H9 (cell line): ENCODE results near the gene ANXA2. TPM values are rescaled to one million over a fixed set of nuclear protein-coding genes. Genes with fewer than 3 reads are reported as not detected.

Experiments used
- DNase-seq: peaks from one replicate; pipeline ENCODE4 v3.0.0-alpha.2; 2017
- H2AFZ ChIP-seq: one replicate; pipeline ENCODE4 v1.6.1; 2013; ENCODE audit warnings: mild to moderate bottlenecking, low read length, control low read depth, moderate library complexity
- H2AK5ac ChIP-seq: 2 replicates; pipeline ENCODE4 v1.6.1; 2013; ENCODE audit warnings: low read length, control low read depth, mixed read lengths; ENCODE audit not compliant: insufficient read length
- H2BK120ac ChIP-seq: one replicate; pipeline ENCODE4 v1.6.1; 2013; ENCODE audit warnings: low read depth, mild to moderate bottlenecking, low read length, control low read depth, inconsistent platforms; ENCODE audit not compliant: poor library complexity, severe bottlenecking
- H2BK12ac ChIP-seq: 2 replicates; pipeline ENCODE4 v1.6.1; 2013; ENCODE audit warnings: low read length, control low read depth, mixed read lengths, low read depth; ENCODE audit not compliant: insufficient read length
- H2BK15ac ChIP-seq: 2 replicates; pipeline ENCODE4 v1.6.1; 2013; ENCODE audit warnings: low read depth, low read length, control low read depth
- H2BK20ac ChIP-seq: one replicate; pipeline ENCODE4 v1.6.1; 2013; ENCODE audit warnings: low read depth, mild to moderate bottlenecking, low read length, control low read depth, inconsistent platforms; ENCODE audit not compliant: poor library complexity, severe bottlenecking
- H2BK5ac ChIP-seq: 2 replicates; pipeline ENCODE4 v1.6.1; 2013; ENCODE audit warnings: low read length, control low read depth, mixed read lengths; ENCODE audit not compliant: insufficient read length
- H3K14ac ChIP-seq: 2 replicates; pipeline ENCODE4 v1.6.1; 2013; ENCODE audit warnings: low read length, control low read depth; ENCODE audit not compliant: insufficient read depth
- H3K18ac ChIP-seq: 2 replicates; pipeline ENCODE4 v1.6.1; 2013; ENCODE audit warnings: low read depth, mild to moderate bottlenecking, mixed read lengths, low read length, control low read depth; ENCODE audit not compliant: insufficient read length
- H3K23ac ChIP-seq: 2 replicates; pipeline ENCODE4 v1.6.1; 2013; ENCODE audit warnings: low read length, control low read depth, mixed read lengths, low read depth; ENCODE audit not compliant: insufficient read length
- H3K23me2 ChIP-seq: 2 replicates; pipeline ENCODE4 v1.6.1; 2013; ENCODE audit warnings: low read depth, mild to moderate bottlenecking, mixed read lengths, low read length, control low read depth; ENCODE audit not compliant: insufficient read length, poor library complexity, severe bottlenecking
- H3K27ac ChIP-seq: 2 replicates; pipeline ENCODE4 v1.5.1; 2013; ENCODE audit warnings: low read length, control low read depth, mixed read lengths, low read depth; ENCODE audit not compliant: insufficient read length
- H3K27me3 ChIP-seq: 2 replicates; pipeline ENCODE4 v1.6.1; 2013; ENCODE audit warnings: low read length, control low read depth, inconsistent platforms; ENCODE audit not compliant: insufficient read depth
- H3K4ac ChIP-seq: 2 replicates; pipeline ENCODE4 v1.6.1; 2013; ENCODE audit warnings: low read depth, mild to moderate bottlenecking, control low read depth, inconsistent platforms, low read length, moderate library complexity
- H3K4me1 ChIP-seq: 2 replicates; pipeline ENCODE4 v1.6.1; 2013; ENCODE audit warnings: low read length, control low read depth, inconsistent platforms; ENCODE audit not compliant: insufficient read depth
- H3K4me2 ChIP-seq: 2 replicates; pipeline ENCODE4 v1.6.1; 2013; ENCODE audit warnings: low read length, control low read depth, mixed read lengths; ENCODE audit not compliant: insufficient read length, insufficient read depth
- H3K56ac ChIP-seq: 2 replicates; pipeline ENCODE4 v1.6.1; 2013; ENCODE audit warnings: low read depth, mild to moderate bottlenecking, mixed read lengths, low read length, control low read depth; ENCODE audit not compliant: insufficient read length
- H3K79me1 ChIP-seq: 2 replicates; pipeline ENCODE4 v1.6.1; 2013; ENCODE audit warnings: low read depth, mild to moderate bottlenecking, moderate library complexity, low read length, control low read depth, inconsistent platforms; ENCODE audit not compliant: insufficient read depth, poor library complexity, severe bottlenecking
- H3K79me2 ChIP-seq: 2 replicates; pipeline ENCODE4 v1.6.1; 2013; ENCODE audit warnings: low read length, control low read depth, inconsistent platforms; ENCODE audit not compliant: insufficient read depth
- H3K9ac ChIP-seq: 2 replicates; pipeline ENCODE4 v1.6.1; 2013; ENCODE audit warnings: low read length, control low read depth, mixed read lengths; ENCODE audit not compliant: insufficient read length; ENCODE audit errors: extremely low read depth
- H3K9me3 ChIP-seq: one replicate; pipeline ENCODE4 v1.6.1; 2013; ENCODE audit warnings: low read depth, low read length, inconsistent platforms; ENCODE audit not compliant: control insufficient read depth
- H3T11ph ChIP-seq: one replicate; pipeline ENCODE4 v1.6.1; 2013; ENCODE audit warnings: mild to moderate bottlenecking, low read length, control low read depth, inconsistent platforms
- H4K20me1 ChIP-seq: one replicate; pipeline ENCODE4 v1.6.1; 2013; ENCODE audit not compliant: control insufficient read depth, insufficient read length, insufficient read depth
- H4K5ac ChIP-seq: 2 replicates; pipeline ENCODE4 v1.6.1; 2013; ENCODE audit warnings: low read depth, mild to moderate bottlenecking, mixed read lengths, low read length, control low read depth; ENCODE audit not compliant: insufficient read length
- H4K8ac ChIP-seq: replicated peaks from 2 replicates; pipeline ENCODE4 v1.6.1; 2013; ENCODE audit warnings: low read length, control low read depth, mixed read lengths, low read depth; ENCODE audit not compliant: insufficient read length
- H4K91ac ChIP-seq: 2 replicates; pipeline ENCODE4 v1.6.1; 2013; ENCODE audit warnings: low read depth, mild to moderate bottlenecking, moderate library complexity, mixed read lengths, low read length, control low read depth; ENCODE audit not compliant: insufficient read length
- H3K27ac Mint-ChIP-seq, 3 experiments: 2 replicates in 2 of 3; 3 replicates in 1 of 3; pipeline ENCODE4 v1.8.0; 2020 to 2021; ENCODE audit warnings: mixed read lengths in 3 of 3, mild to moderate bottlenecking in 1 of 3, moderate library complexity in 1 of 3
- H3K27me3 Mint-ChIP-seq: 2 replicates; pipeline ENCODE4 v1.8.0; 2021; ENCODE audit warnings: low read depth, mild to moderate bottlenecking, moderate library complexity, mixed read lengths
- H3K36me3 Mint-ChIP-seq, 3 experiments: 2 replicates in 2 of 3; 3 replicates in 1 of 3; pipeline ENCODE4 v1.8.0; 2020 to 2021; ENCODE audit warnings: low read depth in 3 of 3, mixed read lengths in 3 of 3; ENCODE audit not compliant: insufficient read depth in 1 of 3
- H3K4me1 Mint-ChIP-seq, 2 experiments: 2 replicates each; pipeline ENCODE4 v1.8.0; 2020; ENCODE audit warnings: mixed read lengths in 2 of 2
- H3K4me3 Mint-ChIP-seq, 2 experiments: 2 replicates in 1 of 2; 3 replicates in 1 of 2; pipeline ENCODE4 v1.8.0; 2020 to 2021; ENCODE audit warnings: mild to moderate bottlenecking in 2 of 2, mixed read lengths in 2 of 2, moderate library complexity in 1 of 2
- H3K9me3 Mint-ChIP-seq, 2 experiments: 2 replicates in 1 of 2; 3 replicates in 1 of 2; pipeline ENCODE4 v1.8.0; 2020; ENCODE audit warnings: mild to moderate bottlenecking in 2 of 2, mixed read lengths in 2 of 2, moderate library complexity in 1 of 2
- CTCF ChIP-seq: fragments of 200-600 bp; sonication (generic); conservative IDR thresholded peaks from 3 replicates; pipeline ENCODE4 v1.8.0; 2021; ENCODE audit warnings: antibody characterized with exemption, mild to moderate bottlenecking
- WGBS: extraction: QIAGEN DNeasy Blood & Tissue Kit; methylation state at CpG from one replicate; pipeline ENCODE4 v1.1.7; 2013; ENCODE audit warnings: missing lambda C conversion rate, low lambda C conversion rate, mixed read lengths; ENCODE audit not compliant: insufficient read length; ENCODE audit errors: extremely low coverage; 5-methylcytosine and 5-hydroxymethylcytosine counted together
- total RNA-seq: library from RNA; stranded (reverse); gene quantifications from 2 replicates; pipeline ENCODE4 v1.2.1, GENCODE V29; 2021

Gene ANXA2
- total RNA-seq, 1 experiment from 2014 or later = 126 TPM

- Histone ChIP-seq H3K14ac (no peak overlapping the region), H2BK20ac (no peak overlapping the region), H3K4me1 (no peaks in the 10 kb centered on the region), H2AFZ (no peak overlapping the region), H3K23ac (no peak overlapping the region), H2AK5ac (no peak overlapping the region), H2BK12ac (no peak overlapping the region), H4K91ac (no peak overlapping the region), H3K18ac (no peak overlapping the region), H4K20me1 (no peaks in the 10 kb centered on the region), H3K4ac (no peak overlapping the region), H2BK120ac (no peak overlapping the region), H3K79me1 (no peaks in the 10 kb centered on the region), H2BK15ac (no peak overlapping the region), H3K56ac (no peak overlapping the region), H2BK5ac (no peak overlapping the region), H3K79me2 (no peaks in the 10 kb centered on the region), H3K4me2 (no peak overlapping the region), H3K9me3 (no peaks in the 10 kb centered on the region), H3K27ac (no peak overlapping the region), H3K23me2 (no peaks in the 10 kb centered on the region), H4K8ac (no peak overlapping the region), H4K5ac (no peak overlapping the region), H3K27me3 (no peaks in the 10 kb centered on the region), H3K9ac (no peak overlapping the region), H3T11ph (no peak overlapping the region)
- WGBS = no CpG with 5 or more reads among the region's 9 CpGs
- no peak for DNase-seq
- H3K4me3 Mint-ChIP-seq = no peak overlapping the region
- peaks cover 14 to 16% of the 10 kb centered on the region in 2 experiments for H3K4me1 Mint-ChIP-seq
- peaks cover 57% of the 10 kb centered on the region for H3K27me3 Mint-ChIP-seq
- peaks cover 7 to 8% of the 10 kb centered on the region in 2 experiments for H3K9me3 Mint-ChIP-seq
- H3K27ac Mint-ChIP-seq = no peak overlapping the region
- peaks cover 2 to 16% (median 7%) of the 10 kb centered on the region in 3 experiments; a peak in 6 of 7 replicates for H3K36me3 Mint-ChIP-seq
- TF ChIP-seq CTCF = no peak
Measured at GRCh38 chr15:60370105-60370868, 27.5 kb downstream of the ANXA2 start.
